GM19023 (cell line): ENCODE measurements around the gene GRIK5.
"Not testable (repeated sequence)": the region's sequence is repeated elsewhere in the genome, so short reads cannot be mapped to it uniquely, and the experiment has no call there.

Source experiments
- ATAC-seq: cut with Tn5 transposase; IDR thresholded peaks from one replicate; pipeline ENCODE4 v1.9.1; 2021; ENCODE audit warnings: mild to moderate bottlenecking, moderate library complexity; ENCODE audit not compliant: unreplicated experiment

Gene GRIK5

GRCh38 chr19:42069619-42070351 is at the start of gene GRIK5:
GRIK5 (minus strand) TSS chr19:42070206; CDS start chr19:42065770, 4,436 bp downstream.
- no peak for ATAC-seq

GRCh38 chr19:42117076-42117475 is 47.1 kb upstream of the GRIK5 start:
- ATAC-seq, result no peak

GRCh38 chr19:42116308-42117075 is 46.5 kb upstream of the GRIK5 start:
- no peak for ATAC-seq

GRCh38 chr19:42115705-42116104 is 45.7 kb upstream of the GRIK5 start:
- no peak for ATAC-seq

- ATAC-seq, result no peak
Observed at GRCh38 chr19:42115219-42115618, 45.2 kb upstream of the GRIK5 start.

- ATAC-seq, result peak; percentile 50
Observed at GRCh38 chr19:42114412-42114811, 44.4 kb upstream of the GRIK5 start.

GRCh38 chr19:42113641-42114348 is 43.8 kb upstream of the GRIK5 start:
- peak; percentile 65 for ATAC-seq

- no peak for ATAC-seq
Observed at GRCh38 chr19:42111811-42112210, 41.8 kb upstream of the GRIK5 start.

GRCh38 chr19:42111384-42111783 is 41.4 kb upstream of the GRIK5 start:
- no peak for ATAC-seq

GRCh38 chr19:42110658-42111057 is 40.7 kb upstream of the GRIK5 start:
- ATAC-seq, result no peak

- no peak for ATAC-seq
Observed at GRCh38 chr19:42109896-42110295, 39.9 kb upstream of the GRIK5 start.

GRCh38 chr19:42108527-42109389 is 38.8 kb upstream of the GRIK5 start:
- peak; percentile 57 for ATAC-seq

- ATAC-seq, result no peak
Observed at GRCh38 chr19:42105368-42105767, 35.4 kb upstream of the GRIK5 start.

GRCh38 chr19:42102877-42103276 is 32.9 kb upstream of the GRIK5 start:
- ATAC-seq, result no peak

- not testable (repeated sequence) for ATAC-seq
Observed at GRCh38 chr19:42100241-42100640, 30.2 kb upstream of the GRIK5 start.

- no peak for ATAC-seq
Observed at GRCh38 chr19:42099336-42099925, 29.4 kb upstream of the GRIK5 start.

GRCh38 chr19:42098781-42099180 is 28.8 kb upstream of the GRIK5 start:
- no peak for ATAC-seq

GRCh38 chr19:42097461-42097860 is 27.5 kb upstream of the GRIK5 start:
- no peak for ATAC-seq

- no peak for ATAC-seq
Observed at GRCh38 chr19:42096255-42096837, 26.3 kb upstream of the GRIK5 start.

GRCh38 chr19:42095814-42096230 is 25.8 kb upstream of the GRIK5 start:
- no peak for ATAC-seq
